ENCODE data around the gene EBF4.
"Not testable (repeated sequence)": the region's sequence is repeated elsewhere in the genome, so short reads cannot be mapped to it uniquely, and the experiment has no call there.

The EBF4 gene

GRCh38 chr20:2796011-2796660 lies 103.6 kb downstream of the EBF4 start:
- no peak for DNase-seq (ENCODE audit: low spot score)

- no peak for DNase-seq (ENCODE audit: low spot score)
Observed at GRCh38 chr20:2797136-2797983, 104.8 kb downstream of the EBF4 start.

DNA sequence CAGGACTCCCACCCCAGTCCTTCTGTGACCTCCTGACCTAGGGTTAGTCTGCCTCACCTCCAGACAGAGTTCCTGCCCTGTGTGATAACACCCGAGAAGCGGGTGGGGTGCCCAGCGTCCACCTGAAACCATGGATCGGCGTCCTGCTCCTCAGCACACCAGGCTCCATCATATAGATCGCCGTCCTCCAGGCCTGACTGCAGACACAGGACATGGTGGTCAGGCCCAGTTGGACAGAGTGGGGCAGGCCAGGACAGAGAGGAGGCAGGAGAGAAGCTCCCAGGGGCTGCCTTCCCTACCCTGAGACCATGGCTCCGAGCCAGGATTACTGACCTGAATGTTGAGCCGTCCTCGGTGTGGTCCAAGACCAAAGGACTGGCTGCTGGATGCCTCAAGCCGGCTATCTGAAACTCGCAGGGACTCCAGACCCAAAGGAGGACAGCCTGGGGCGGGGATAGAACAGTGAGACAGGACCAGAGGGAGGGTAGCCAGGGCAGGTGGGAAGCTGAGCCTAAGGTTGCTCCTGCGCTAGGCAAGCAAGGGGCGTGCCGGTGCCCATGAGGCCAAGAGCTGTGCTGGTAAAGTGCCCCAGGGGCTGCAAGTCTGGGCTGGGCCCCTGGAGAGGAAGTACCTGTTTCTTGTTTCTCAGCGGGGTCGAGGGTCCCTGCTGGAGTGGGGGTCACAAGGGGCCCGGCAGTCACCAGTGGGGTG lies 105.7 kb downstream of the EBF4 start:
- DNase-seq (ENCODE audit: low spot score) = no peak

GRCh38 chr20:2798814-2799213 lies 106.2 kb downstream of the EBF4 start:
- no peak for DNase-seq (ENCODE audit: low spot score)

GRCh38 chr20:2799271-2799670 lies 106.7 kb downstream of the EBF4 start:
- DNase-seq (ENCODE audit: low spot score) = no peak

- DNase-seq (ENCODE audit: low spot score) = no peak
Observed at GRCh38 chr20:2799688-2800520, 107.3 kb downstream of the EBF4 start.

- DNase-seq (ENCODE audit: low spot score) = no peak
Observed at GRCh38 chr20:2800521-2801285, 108.1 kb downstream of the EBF4 start, which contains the start of gene CPXM1. TSS of gene CPXM1 (minus strand) at chr20:2800627. CDS start at chr20:2800572, 55 bp downstream.

DNA sequence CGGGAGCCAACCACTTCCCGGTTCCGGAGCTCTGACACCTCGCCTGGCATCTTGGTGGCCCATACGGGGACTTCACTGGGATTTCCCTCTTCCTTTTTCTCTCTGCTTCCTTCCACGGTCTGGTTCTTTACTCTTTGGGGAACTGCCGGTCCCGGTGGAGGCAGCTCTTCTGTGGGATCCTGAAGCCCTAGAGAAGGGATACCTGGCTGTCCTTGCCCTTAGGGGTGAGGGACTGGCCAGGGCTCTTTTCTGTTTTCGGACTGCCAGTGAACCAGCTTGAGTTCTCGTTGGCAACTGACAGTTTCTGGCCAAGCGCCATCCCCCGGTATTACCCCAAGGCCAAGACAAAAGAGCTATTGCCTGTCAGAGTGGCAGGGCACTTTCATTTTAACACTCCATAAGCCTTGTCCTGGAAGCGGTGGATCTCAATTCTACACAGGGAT lies 108.7 kb downstream of the EBF4 start:
- no peak for DNase-seq (ENCODE audit: low spot score)

- no peak for DNase-seq (ENCODE audit: low spot score)
Observed at GRCh38 chr20:2804041-2804828, 111.7 kb downstream of the EBF4 start.

DNA sequence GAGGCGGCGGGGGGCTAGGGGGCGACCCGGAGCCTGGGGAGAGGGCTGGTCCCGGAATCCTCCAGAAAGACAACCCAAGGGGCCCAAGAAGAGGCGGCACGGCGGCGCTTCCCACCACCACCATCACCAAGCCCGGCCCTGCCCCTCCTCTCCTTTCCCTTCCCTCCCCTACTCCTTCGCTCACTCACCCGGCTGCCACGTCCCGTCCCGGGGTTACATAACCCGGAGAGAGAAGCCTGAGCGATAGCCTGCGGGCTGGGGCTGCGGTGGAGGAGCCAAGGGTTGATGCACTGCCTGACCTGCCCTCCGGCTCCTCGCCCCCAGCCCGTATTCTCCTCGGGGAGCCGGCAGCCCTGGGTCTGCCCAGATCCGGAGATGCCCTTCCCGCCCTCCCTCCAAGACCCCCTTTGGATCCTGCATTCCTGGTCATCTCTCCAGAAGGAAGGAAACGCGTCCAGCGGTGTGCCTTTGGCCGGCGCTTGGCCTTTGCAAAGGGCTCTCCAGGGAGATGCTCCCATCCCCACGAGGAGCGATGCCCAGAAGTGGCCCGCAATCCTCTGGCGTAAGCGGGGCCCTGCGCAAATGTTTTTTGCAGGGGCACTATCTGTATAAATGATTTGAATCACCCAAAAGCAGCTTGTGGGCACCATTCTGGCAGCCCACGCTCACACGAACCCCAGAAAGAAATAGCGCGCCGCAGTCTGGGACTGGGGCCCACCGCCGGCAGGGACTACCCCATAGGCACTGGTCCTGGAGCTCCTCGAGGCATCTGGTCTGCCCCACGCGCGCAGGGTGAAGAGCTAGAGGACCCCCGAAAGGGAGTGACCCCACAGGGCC lies 112.5 kb downstream of the EBF4 start:
- DNase-seq (ENCODE audit: low spot score) = no peak

GRCh38 chr20:2805689-2806350 lies 113.2 kb downstream of the EBF4 start:
- no peak for DNase-seq (ENCODE audit: low spot score)

DNA sequence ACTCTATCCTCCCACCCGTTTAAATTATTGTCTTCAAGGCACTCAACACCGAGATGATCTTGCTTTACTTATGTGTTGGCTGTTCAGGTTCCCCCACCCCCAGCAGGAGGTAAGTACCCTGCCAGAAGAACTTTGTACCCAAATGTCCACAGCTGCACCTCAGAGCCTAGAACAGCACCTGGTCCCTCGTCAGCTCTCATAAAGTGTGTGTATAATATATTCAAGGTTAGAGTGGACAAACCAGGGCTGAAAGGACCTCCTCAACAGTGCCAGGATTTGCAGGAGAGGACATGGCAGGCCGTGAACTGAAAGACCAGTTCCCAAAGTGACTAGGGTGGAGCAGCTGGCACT lies 113.7 kb downstream of the EBF4 start:
- DNase-seq (ENCODE audit: low spot score) = no peak

- no peak for DNase-seq (ENCODE audit: low spot score)
Observed at GRCh38 chr20:2807019-2807418, 114.4 kb downstream of the EBF4 start.

DNA sequence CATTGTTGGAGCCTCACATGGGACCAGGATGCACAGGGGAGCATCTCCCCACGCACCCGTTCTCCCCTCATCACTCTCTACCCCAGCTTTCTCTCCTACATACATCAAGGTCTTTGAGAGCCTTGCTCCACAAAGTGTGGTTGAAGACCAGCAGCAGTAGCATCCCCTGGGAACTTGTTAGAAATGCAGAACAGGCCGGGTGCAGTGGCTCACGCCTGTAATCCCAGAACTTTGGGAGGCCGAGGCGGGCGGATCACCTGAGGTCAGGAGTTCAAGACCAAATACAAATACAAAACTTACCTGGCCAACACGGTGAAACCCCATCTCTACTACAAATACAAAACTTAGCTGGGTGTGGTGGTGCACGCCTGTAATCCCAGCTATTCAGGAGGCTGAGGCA lies 115.3 kb downstream of the EBF4 start:
- not testable (repeated sequence) for DNase-seq (ENCODE audit: low spot score)

DNA sequence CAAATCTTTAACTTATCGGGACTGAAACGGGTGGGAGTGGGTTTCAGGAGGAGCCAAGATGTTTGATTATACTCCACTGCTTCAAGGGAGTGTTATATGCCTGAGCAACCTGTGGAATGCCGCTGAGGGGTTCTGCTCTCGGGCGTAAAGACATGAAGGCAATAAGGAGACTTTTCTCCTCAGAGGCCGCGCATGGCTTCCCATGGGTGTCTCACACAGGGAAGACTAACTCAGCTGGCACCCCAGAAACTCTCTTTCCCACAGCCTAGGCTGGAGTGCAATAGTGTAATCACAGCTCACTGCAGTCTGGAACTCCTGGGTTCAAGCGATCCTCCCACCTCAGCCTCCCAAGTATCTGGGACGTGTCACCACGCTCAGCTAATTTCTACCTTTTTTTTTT lies 117.1 kb downstream of the EBF4 start:
- DNase-seq (ENCODE audit: low spot score) = no peak

Measured in hematopoietic multipotent progenitor cell treated with erythropoietin and hydrocortisone succinate and interleukin-3 and kit ligand, for 15 days (in vitro differentiated cells).